ENCODE results near the gene PXN. TPM values are rescaled to one million over a fixed set of nuclear protein-coding genes. Genes with fewer than 3 reads are reported as not detected.

Gene PXN
- total and polyA plus RNA-seq, 2 of the 13 experiments (the other 11 are each of a cell fraction or from before 2014, with no cell fraction given) = 13.6 to 14.2 TPM

GRCh38 chr12:120292661-120293531, 27.4 kb upstream of the PXN start, which contains the start of gene RNU4-1 (continued):
- TF ChIP-seq NPAS2 (CRISPR knock-in tag; IDR thresholded peaks at IDR 0.05; ENCODE audit: borderline replicate concordance) = no peak
- TF ChIP-seq, protein P1, sequence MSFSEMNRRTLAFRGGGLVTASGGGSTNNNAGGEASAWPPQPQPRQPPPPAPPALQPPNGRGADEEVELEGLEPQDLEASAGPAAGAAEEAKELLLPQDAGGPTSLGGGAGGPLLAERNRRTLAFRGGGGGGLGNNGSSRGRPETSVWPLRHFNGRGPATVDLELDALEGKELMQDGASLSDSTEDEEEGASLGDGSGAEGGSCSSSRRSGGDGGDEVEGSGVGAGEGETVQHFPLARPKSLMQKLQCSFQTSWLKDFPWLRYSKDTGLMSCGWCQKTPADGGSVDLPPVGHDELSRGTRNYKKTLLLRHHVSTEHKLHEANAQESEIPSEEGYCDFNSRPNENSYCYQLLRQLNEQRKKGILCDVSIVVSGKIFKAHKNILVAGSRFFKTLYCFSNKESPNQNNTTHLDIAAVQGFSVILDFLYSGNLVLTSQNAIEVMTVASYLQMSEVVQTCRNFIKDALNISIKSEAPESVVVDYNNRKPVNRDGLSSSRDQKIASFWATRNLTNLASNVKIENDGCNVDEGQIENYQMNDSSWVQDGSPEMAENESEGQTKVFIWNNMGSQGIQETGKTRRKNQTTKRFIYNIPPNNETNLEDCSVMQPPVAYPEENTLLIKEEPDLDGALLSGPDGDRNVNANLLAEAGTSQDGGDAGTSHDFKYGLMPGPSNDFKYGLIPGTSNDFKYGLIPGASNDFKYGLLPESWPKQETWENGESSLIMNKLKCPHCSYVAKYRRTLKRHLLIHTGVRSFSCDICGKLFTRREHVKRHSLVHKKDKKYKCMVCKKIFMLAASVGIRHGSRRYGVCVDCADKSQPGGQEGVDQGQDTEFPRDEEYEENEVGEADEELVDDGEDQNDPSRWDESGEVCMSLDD (CRISPR knock-in tag; IDR thresholded peaks at IDR 0.05; ENCODE audit: borderline replicate concordance) = peak; percentile 59; the same call in 1 of the 2 replicates
- no peak; the same call in 1 of the 2 replicates for TF ChIP-seq ZNF136 (CRISPR knock-in tag; IDR thresholded peaks at IDR 0.05; ENCODE audit: low read depth)
- no peak for TF ChIP-seq NR3C1 (CRISPR knock-in tag; IDR thresholded peaks at IDR 0.05)
- TF ChIP-seq KLF9 (CRISPR knock-in tag; IDR thresholded peaks at IDR 0.05; ENCODE audit: low read depth) = peak; percentile 81
- TF ChIP-seq RORA (CRISPR knock-in tag; IDR thresholded peaks at IDR 0.05) = no peak
- peak; percentile 77; the same call in 1 of the 2 replicates for TF ChIP-seq ZKSCAN8 (CRISPR knock-in tag; IDR thresholded peaks at IDR 0.05; ENCODE audit: borderline replicate concordance)
- no peak for TF ChIP-seq ZNF713 (CRISPR knock-in tag; IDR thresholded peaks at IDR 0.05)
- TF ChIP-seq ZC3H13 (CRISPR knock-in tag; IDR thresholded peaks at IDR 0.05) = peak; percentile 75
- peak; percentile 98 for TF ChIP-seq POLR2AphosphoS2 (IDR thresholded peaks at IDR 0.05; ENCODE audit: low read depth, low read length)
- TF ChIP-seq, protein P2, sequence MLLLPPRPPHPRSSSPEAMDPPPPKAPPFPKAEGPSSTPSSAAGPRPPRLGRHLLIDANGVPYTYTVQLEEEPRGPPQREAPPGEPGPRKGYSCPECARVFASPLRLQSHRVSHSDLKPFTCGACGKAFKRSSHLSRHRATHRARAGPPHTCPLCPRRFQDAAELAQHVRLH (CRISPR knock-in tag; IDR thresholded peaks at IDR 0.05; ENCODE audit: borderline replicate concordance, low read depth) = peak; percentile 67; the same call in 1 of the 2 replicates
- TF ChIP-seq ZNF232 (CRISPR knock-in tag; IDR thresholded peaks at IDR 0.05; ENCODE audit: borderline replicate concordance) = peak; percentile 95
- TF ChIP-seq ONECUT2 (CRISPR knock-in tag; IDR thresholded peaks at IDR 0.05) = peak; percentile 56; the same call in 1 of the 2 replicates
- TF ChIP-seq ZNF180 (CRISPR knock-in tag; IDR thresholded peaks at IDR 0.05; ENCODE audit: borderline replicate concordance, low read depth) = peak; percentile 8; the same call in 1 of the 2 replicates
- no peak for TF ChIP-seq ZNF770 (CRISPR knock-in tag; IDR thresholded peaks at IDR 0.05)
- 0 out of 2 replicates have a peak, but pooled peaks have one; percentile 76 for TF ChIP-seq ZFP82 (CRISPR knock-in tag; IDR thresholded peaks at IDR 0.05; ENCODE audit: borderline replicate concordance)
- TF ChIP-seq CC2D1A (CRISPR knock-in tag; IDR thresholded peaks at IDR 0.05) = no peak
- TF ChIP-seq ZNF563 (CRISPR knock-in tag; IDR thresholded peaks at IDR 0.05) = no peak
- TF ChIP-seq, protein P3, sequence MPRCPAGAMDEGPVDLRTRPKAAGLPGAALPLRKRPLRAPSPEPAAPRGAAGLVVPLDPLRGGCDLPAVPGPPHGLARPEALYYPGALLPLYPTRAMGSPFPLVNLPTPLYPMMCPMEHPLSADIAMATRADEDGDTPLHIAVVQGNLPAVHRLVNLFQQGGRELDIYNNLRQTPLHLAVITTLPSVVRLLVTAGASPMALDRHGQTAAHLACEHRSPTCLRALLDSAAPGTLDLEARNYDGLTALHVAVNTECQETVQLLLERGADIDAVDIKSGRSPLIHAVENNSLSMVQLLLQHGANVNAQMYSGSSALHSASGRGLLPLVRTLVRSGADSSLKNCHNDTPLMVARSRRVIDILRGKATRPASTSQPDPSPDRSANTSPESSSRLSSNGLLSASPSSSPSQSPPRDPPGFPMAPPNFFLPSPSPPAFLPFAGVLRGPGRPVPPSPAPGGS (CRISPR knock-in tag; IDR thresholded peaks at IDR 0.05) = 0 out of 2 replicates have a peak, but pooled peaks have one; percentile 25
- TF ChIP-seq ZNF724P (CRISPR knock-in tag; IDR thresholded peaks at IDR 0.05; ENCODE audit: borderline replicate concordance) = no peak
- peak; percentile 85; the same call in 1 of the 2 replicates for TF ChIP-seq ZNF788 (CRISPR knock-in tag; IDR thresholded peaks at IDR 0.05; ENCODE audit: borderline replicate concordance)
- TF ChIP-seq MIER2 (CRISPR knock-in tag; IDR thresholded peaks at IDR 0.05) = peak; percentile 77
- TF ChIP-seq GABPB1 (CRISPR knock-in tag; IDR thresholded peaks at IDR 0.05) = no peak; the same call in 1 of the 2 replicates

All from HepG2 (cell line).